Measurements from ENCODE around the gene MAST1.
"Not testable (repeated sequence)": the region's sequence is repeated elsewhere in the genome, so short reads cannot be mapped to it uniquely, and the experiment has no call there.

MAST1 gene

GRCh38 chr19:12801466-12802266 lies 36.6 kb upstream of the MAST1 start, which contains the start of the genes PRDX2 and THSD8:
TSS of gene PRDX2 (minus strand) at chr19:12801800. CDS start at chr19:12801261, 539 bp downstream.
TSS of gene THSD8 (plus strand) at chr19:12802069. CDS start at chr19:12802072, 3 bp downstream.
- peaks cover 7 to 14% of the 10 kb centered on the region in 2 donors for H3K36me3 ChIP-seq (ENCODE audit: control insufficient read depth in 1 of 2, insufficient read depth in 2 of 2, low read length in 2 of 2)
- peak within 1 kb of the TSS; percentile 62 for H3K27ac ChIP-seq (ENCODE audit: low read depth, low read length)
- peak within 1 kb of the TSS; percentile 94 to 97 for H3K9ac ChIP-seq (ENCODE audit: low read depth in 1 of 2, low read length in 2 of 2)
- peak within 1 kb of the TSS; percentile 90 to 98 for H3K4me3 ChIP-seq (ENCODE audit: low read depth in 1 of 2, low read length in 2 of 2)
- H3K9me3 ChIP-seq (ENCODE audit: control insufficient read depth in 1 of 2, low read length in 2 of 2): no peaks in the 10 kb centered on the region
- H3K4me1 ChIP-seq (ENCODE audit: control insufficient read depth in 1 of 2, insufficient read depth in 2 of 2, low read length in 2 of 2): peaks cover 18 to 28% of the 10 kb centered on the region in 2 donors
- H3K27me3 ChIP-seq (ENCODE audit: control insufficient read depth in 1 of 2, insufficient read depth in 2 of 2, low read length in 2 of 2): no peaks in the 10 kb centered on the region

DNA sequence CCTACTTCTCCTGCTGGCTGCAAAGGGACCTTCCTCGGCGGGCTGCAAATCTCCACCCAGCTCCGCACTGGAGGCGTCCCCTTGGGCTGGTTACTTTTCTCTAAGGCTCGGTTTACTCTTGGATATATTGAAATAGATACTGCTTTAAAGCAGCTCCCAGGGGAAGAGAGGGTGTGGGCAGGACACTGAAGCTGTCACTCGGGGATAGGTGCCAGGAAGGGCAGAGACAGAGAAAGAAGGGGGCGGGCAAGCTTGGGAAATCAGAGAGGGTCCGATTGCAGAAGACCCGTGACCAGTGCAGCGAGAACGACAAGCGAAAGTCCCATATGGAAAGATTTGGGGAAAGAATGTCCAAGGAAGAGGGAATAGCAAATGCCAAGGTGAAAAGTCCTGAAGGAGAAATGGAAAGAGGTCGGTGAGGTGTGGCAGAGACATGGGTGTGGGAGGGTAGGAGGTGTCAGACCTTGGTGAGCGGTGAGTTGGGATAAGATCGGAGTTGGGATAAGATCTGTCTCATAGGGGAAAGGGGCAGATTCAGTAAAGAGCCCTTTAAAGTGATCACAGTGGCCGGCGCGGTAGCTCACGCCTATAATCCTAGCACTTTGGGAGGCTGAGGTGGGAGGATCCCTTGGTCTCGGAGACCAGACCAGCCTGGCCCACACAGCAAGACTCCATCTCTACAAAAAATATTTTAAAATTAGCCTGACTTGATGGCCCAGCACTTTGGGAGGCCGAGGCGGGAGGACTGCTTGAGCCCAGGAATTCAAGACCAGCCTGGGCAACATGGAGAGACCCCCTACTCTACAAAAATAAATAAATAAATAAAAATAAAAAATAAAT lies 35.8 kb upstream of the MAST1 start:
- Histone ChIP-seq H3K9ac (ENCODE audit: low read depth in 1 of 2, low read length in 2 of 2) (peak overlapping the region; percentile 68 to 94), H3K27ac (ENCODE audit: low read depth, low read length) (no peak overlapping the region), H3K36me3 (ENCODE audit: control insufficient read depth in 1 of 2, insufficient read depth in 2 of 2, low read length in 2 of 2) (peaks cover 7 to 14% of the 10 kb centered on the region in 2 donors), H3K9me3 (ENCODE audit: control insufficient read depth in 1 of 2, low read length in 2 of 2) (no peaks in the 10 kb centered on the region), H3K4me3 (ENCODE audit: low read depth in 1 of 2, low read length in 2 of 2) (peak overlapping the region; percentile 90 to 98), H3K4me1 (ENCODE audit: control insufficient read depth in 1 of 2, insufficient read depth in 2 of 2, low read length in 2 of 2) (peaks cover 24 to 35% of the 10 kb centered on the region in 2 donors), H3K27me3 (ENCODE audit: control insufficient read depth in 1 of 2, insufficient read depth in 2 of 2, low read length in 2 of 2) (no peaks in the 10 kb centered on the region)

DNA sequence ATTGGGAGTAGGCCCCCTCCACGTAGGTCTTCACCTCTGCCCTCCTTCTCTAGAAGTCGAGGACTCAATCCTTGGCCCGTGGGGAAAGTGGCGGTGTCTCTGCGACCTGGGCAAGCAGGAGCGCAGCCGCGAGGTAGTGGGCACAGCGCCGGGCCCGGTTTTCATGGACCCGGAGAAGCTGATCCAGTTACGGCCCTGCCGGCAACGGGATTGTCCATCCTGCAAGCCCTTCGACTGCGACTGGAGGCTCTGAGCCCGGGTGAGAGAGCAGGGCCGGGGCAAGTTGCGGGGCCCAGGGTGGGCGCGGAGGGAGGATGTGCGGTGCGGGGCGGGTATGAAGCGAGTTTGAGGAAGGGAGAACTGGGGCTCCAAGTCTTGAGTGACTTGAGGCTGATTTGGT lies 34.3 kb upstream of the MAST1 start:
- Histone ChIP-seq H3K9ac (ENCODE audit: low read depth in 1 of 2, low read length in 2 of 2) (no peak overlapping the region), H3K27me3 (ENCODE audit: control insufficient read depth in 1 of 2, insufficient read depth in 2 of 2, low read length in 2 of 2) (no peaks in the 10 kb centered on the region), H3K36me3 (ENCODE audit: control insufficient read depth in 1 of 2, insufficient read depth in 2 of 2, low read length in 2 of 2) (peaks cover 7 to 18% of the 10 kb centered on the region in 2 donors), H3K27ac (ENCODE audit: low read depth, low read length) (no peak overlapping the region), H3K4me1 (ENCODE audit: control insufficient read depth in 1 of 2, insufficient read depth in 2 of 2, low read length in 2 of 2) (peaks cover 24 to 35% of the 10 kb centered on the region in 2 donors), H3K4me3 (ENCODE audit: low read depth in 1 of 2, low read length in 2 of 2) (no peak overlapping the region), H3K9me3 (ENCODE audit: control insufficient read depth in 1 of 2, low read length in 2 of 2) (no peaks in the 10 kb centered on the region)

GRCh38 chr19:12806242-12807081 lies 31.9 kb upstream of the MAST1 start, which contains the start of gene RNASEH2A:
TSS of gene RNASEH2A (plus strand) at chr19:12806584. CDS start at chr19:12806674, 90 bp downstream.
- H3K9me3 ChIP-seq (ENCODE audit: control insufficient read depth in 1 of 2, low read length in 2 of 2): no peaks in the 10 kb centered on the region
- H3K27me3 ChIP-seq (ENCODE audit: control insufficient read depth in 1 of 2, insufficient read depth in 2 of 2, low read length in 2 of 2): no peaks in the 10 kb centered on the region
- peak within 1 kb of the TSS; percentile 61 to 82 for H3K9ac ChIP-seq (ENCODE audit: low read depth in 1 of 2, low read length in 2 of 2)
- no peak within 1 kb of the TSS for H3K27ac ChIP-seq (ENCODE audit: low read depth, low read length)
- peak within 1 kb of the TSS; percentile 72 to 91 for H3K4me3 ChIP-seq (ENCODE audit: low read depth in 1 of 2, low read length in 2 of 2)
- peaks cover 0 to 7% of the 10 kb centered on the region in 2 donors for H3K36me3 ChIP-seq (ENCODE audit: control insufficient read depth in 1 of 2, insufficient read depth in 2 of 2, low read length in 2 of 2)
- H3K4me1 ChIP-seq (ENCODE audit: control insufficient read depth in 1 of 2, insufficient read depth in 2 of 2, low read length in 2 of 2): peaks cover 17 to 19% of the 10 kb centered on the region in 2 donors

- Histone ChIP-seq H3K27ac (ENCODE audit: low read depth, low read length) (no peak overlapping the region), H3K4me1 (ENCODE audit: control insufficient read depth in 1 of 2, insufficient read depth in 2 of 2, low read length in 2 of 2) (no peaks in the 10 kb centered on the region), H3K9me3 (ENCODE audit: control insufficient read depth in 1 of 2, low read length in 2 of 2) (no peaks in the 10 kb centered on the region), H3K27me3 (ENCODE audit: control insufficient read depth in 1 of 2, insufficient read depth in 2 of 2, low read length in 2 of 2) (no peaks in the 10 kb centered on the region), H3K4me3 (ENCODE audit: low read depth in 1 of 2, low read length in 2 of 2) (no peak overlapping the region), H3K36me3 (ENCODE audit: control insufficient read depth in 1 of 2, insufficient read depth in 2 of 2, low read length in 2 of 2) (peaks cover 0 to 3% of the 10 kb centered on the region in 2 donors), H3K9ac (ENCODE audit: low read depth in 1 of 2, low read length in 2 of 2) (no peak overlapping the region)
Measured at GRCh38 chr19:12815088-12815487, 23.2 kb upstream of the MAST1 start.

- not testable (repeated sequence) for H3K9ac ChIP-seq (ENCODE audit: low read depth in 1 of 2, low read length in 2 of 2); H3K4me1 ChIP-seq (ENCODE audit: control insufficient read depth in 1 of 2, insufficient read depth in 2 of 2, low read length in 2 of 2)
Measured at GRCh38 chr19:12817188-12817587, 21.1 kb upstream of the MAST1 start.

GRCh38 chr19:12817810-12818209 lies 20.5 kb upstream of the MAST1 start:
- H3K36me3 ChIP-seq (ENCODE audit: control insufficient read depth in 1 of 2, insufficient read depth in 2 of 2, low read length in 2 of 2); H3K27ac ChIP-seq (ENCODE audit: low read depth, low read length); H3K4me3 ChIP-seq (ENCODE audit: low read depth in 1 of 2, low read length in 2 of 2); H3K27me3 ChIP-seq (ENCODE audit: control insufficient read depth in 1 of 2, insufficient read depth in 2 of 2, low read length in 2 of 2); H3K9ac ChIP-seq (ENCODE audit: low read depth in 1 of 2, low read length in 2 of 2); H3K9me3 ChIP-seq (ENCODE audit: control insufficient read depth in 1 of 2, low read length in 2 of 2); H3K4me1 ChIP-seq (ENCODE audit: control insufficient read depth in 1 of 2, insufficient read depth in 2 of 2, low read length in 2 of 2): not testable (repeated sequence)

More at GRCh38 chr19:12817188-12817587, 21.1 kb upstream of the MAST1 start:
- H3K27me3 ChIP-seq (ENCODE audit: control insufficient read depth in 1 of 2, insufficient read depth in 2 of 2, low read length in 2 of 2); H3K27ac ChIP-seq (ENCODE audit: low read depth, low read length); H3K36me3 ChIP-seq (ENCODE audit: control insufficient read depth in 1 of 2, insufficient read depth in 2 of 2, low read length in 2 of 2); H3K4me3 ChIP-seq (ENCODE audit: low read depth in 1 of 2, low read length in 2 of 2); H3K9me3 ChIP-seq (ENCODE audit: control insufficient read depth in 1 of 2, low read length in 2 of 2): not testable (repeated sequence)

DNA sequence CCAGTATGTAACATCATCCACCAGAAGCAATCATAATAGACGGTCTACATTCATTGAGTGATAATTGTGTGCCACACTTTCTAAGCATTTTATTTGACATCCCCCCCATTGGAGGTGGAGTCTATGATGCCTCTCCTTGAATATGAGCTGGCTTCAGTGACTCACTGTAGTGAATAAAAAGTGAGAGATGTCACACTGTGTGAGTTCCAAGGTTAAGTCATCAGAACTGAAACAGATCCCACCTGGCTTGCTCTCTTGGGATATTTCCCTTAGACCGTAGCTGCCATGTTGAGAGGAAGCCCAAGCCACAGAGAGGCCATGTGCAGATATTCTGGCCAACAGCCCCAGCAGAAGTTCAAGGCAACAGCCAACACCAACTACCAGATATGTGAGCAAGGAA lies 16.6 kb upstream of the MAST1 start:
- Histone ChIP-seq H3K27ac (ENCODE audit: low read depth, low read length) (no peak overlapping the region), H3K27me3 (ENCODE audit: control insufficient read depth in 1 of 2, insufficient read depth in 2 of 2, low read length in 2 of 2) (peaks cover 0 to 8% of the 10 kb centered on the region in 2 donors), H3K36me3 (ENCODE audit: control insufficient read depth in 1 of 2, insufficient read depth in 2 of 2, low read length in 2 of 2) (no peaks in the 10 kb centered on the region), H3K4me3 (ENCODE audit: low read depth in 1 of 2, low read length in 2 of 2) (no peak overlapping the region), H3K9ac (ENCODE audit: low read depth in 1 of 2, low read length in 2 of 2) (no peak overlapping the region), H3K9me3 (ENCODE audit: control insufficient read depth in 1 of 2, low read length in 2 of 2) (no peaks in the 10 kb centered on the region), H3K4me1 (ENCODE audit: control insufficient read depth in 1 of 2, insufficient read depth in 2 of 2, low read length in 2 of 2) (peaks cover 0 to 4% of the 10 kb centered on the region in 2 donors)

GRCh38 chr19:12825254-12826131 lies 12.8 kb upstream of the MAST1 start:
- H3K9ac ChIP-seq (ENCODE audit: low read depth in 1 of 2, low read length in 2 of 2): no peak overlapping the region

More at GRCh38 chr19:12825254-12826131, 12.8 kb upstream of the MAST1 start:
- Histone ChIP-seq H3K27me3 (ENCODE audit: control insufficient read depth in 1 of 2, insufficient read depth in 2 of 2, low read length in 2 of 2) (peaks cover 11 to 15% of the 10 kb centered on the region in 2 donors), H3K4me1 (ENCODE audit: control insufficient read depth in 1 of 2, insufficient read depth in 2 of 2, low read length in 2 of 2) (peaks cover 7 to 9% of the 10 kb centered on the region in 2 donors), H3K9me3 (ENCODE audit: control insufficient read depth in 1 of 2, low read length in 2 of 2) (no peaks in the 10 kb centered on the region), H3K4me3 (ENCODE audit: low read depth in 1 of 2, low read length in 2 of 2) (no peak overlapping the region), H3K36me3 (ENCODE audit: control insufficient read depth in 1 of 2, insufficient read depth in 2 of 2, low read length in 2 of 2) (no peaks in the 10 kb centered on the region), H3K27ac (ENCODE audit: low read depth, low read length) (no peak overlapping the region)
